ENCODE data around the gene ALPP.

ALPP gene

GRCh38 chr2:232341061-232341738 lies 37.4 kb upstream of the ALPP start:
- no peak overlapping the region for H3K4me3 ChIP-seq (ENCODE audit: low read depth, low read length)
- no peaks in the 10 kb centered on the region for H3K27me3 ChIP-seq (replicated peaks)
- no peak overlapping the region for H3K27ac ChIP-seq
- TF ChIP-seq CTCF (IDR thresholded peaks at IDR 0.05; ENCODE audit: low read depth, low read length, missing control alignments), result no peak
- no peak for DNase-seq
- H3K36me3 ChIP-seq (replicated peaks), result no peaks in the 10 kb centered on the region
- in situ Hi-C loops (cut with HindIII; ENCODE audit: low pct_ligation_motif_present, low sequenced_read_pairs), result no loop called here

GRCh38 chr2:232341739-232342126 lies 36.8 kb upstream of the ALPP start:
- H3K27ac ChIP-seq, result no peak overlapping the region
- DNase-seq, result no peak
- no peaks in the 10 kb centered on the region for H3K36me3 ChIP-seq (replicated peaks)
- no peaks in the 10 kb centered on the region for H3K27me3 ChIP-seq (replicated peaks)
- no peak for TF ChIP-seq CTCF (IDR thresholded peaks at IDR 0.05; ENCODE audit: low read depth, low read length, missing control alignments)
- H3K4me3 ChIP-seq (ENCODE audit: low read depth, low read length), result no peak overlapping the region
- in situ Hi-C loops (cut with HindIII; ENCODE audit: low pct_ligation_motif_present, low sequenced_read_pairs), result no loop called here

- Histone ChIP-seq H3K27me3 (replicated peaks) (no peaks in the 10 kb centered on the region), H3K27ac (no peak overlapping the region), H3K36me3 (replicated peaks) (no peaks in the 10 kb centered on the region), H3K4me3 (ENCODE audit: low read depth, low read length) (no peak overlapping the region)
- no peak for TF ChIP-seq CTCF (IDR thresholded peaks at IDR 0.05; ENCODE audit: low read depth, low read length, missing control alignments)
- DNase-seq, result no peak
- in situ Hi-C loops (cut with HindIII; ENCODE audit: low pct_ligation_motif_present, low sequenced_read_pairs), result no loop called here
Observed at GRCh38 chr2:232342635-232343565, 35.7 kb upstream of the ALPP start.

GRCh38 chr2:232343821-232344220 lies 34.7 kb upstream of the ALPP start:
- Histone ChIP-seq H3K27ac (no peak overlapping the region), H3K27me3 (replicated peaks) (peaks cover 4% of the 10 kb centered on the region), H3K4me3 (ENCODE audit: low read depth, low read length) (no peak overlapping the region), H3K36me3 (replicated peaks) (no peaks in the 10 kb centered on the region)
- in situ Hi-C loops (cut with HindIII; ENCODE audit: low pct_ligation_motif_present, low sequenced_read_pairs), result no loop called here
- TF ChIP-seq CTCF (IDR thresholded peaks at IDR 0.05; ENCODE audit: low read depth, low read length, missing control alignments), result no peak
- no peak for DNase-seq

GRCh38 chr2:232345251-232345650 lies 33.3 kb upstream of the ALPP start:
- TF ChIP-seq CTCF (IDR thresholded peaks at IDR 0.05; ENCODE audit: low read depth, low read length, missing control alignments), result no peak
- Histone ChIP-seq H3K27ac (no peak overlapping the region), H3K4me3 (ENCODE audit: low read depth, low read length) (no peak overlapping the region), H3K36me3 (replicated peaks) (no peaks in the 10 kb centered on the region), H3K27me3 (replicated peaks) (peaks cover 17% of the 10 kb centered on the region)
- in situ Hi-C loops (cut with HindIII; ENCODE audit: low pct_ligation_motif_present, low sequenced_read_pairs), result no loop called here
- no peak for DNase-seq

Data from brain microvascular endothelial cell (primary cell).